IMR-90 (cell line): Measurements from ENCODE around the gene GZMA. TPM values are rescaled to one million over a fixed set of nuclear protein-coding genes. Genes with fewer than 3 reads are reported as not detected.

ENCODE experiments used
- ATAC-seq: fragments of 200-7000 bp; cut with Tn5 transposase; 2 replicates; pipeline ENCODE4 v1.9.1; 2020; ENCODE audit warnings: low read depth, mild to moderate bottlenecking, moderate library complexity
- BruUV-seq: library from RNA; stranded (reverse); fragments of 400-500 nt; replicated peaks from 2 replicates; lab custom pipeline; 2021; lab: Mats Ljungman, UMichigan
- CTCF ChIA-PET: fragments of 300-600 bp; formaldehyde crosslinking; extraction: SDS; loops from one replicate; lab custom pipeline; 2021; ENCODE audit warnings: antibody characterized with exemption; lab: Yijun Ruan, JAX
- POLR2A ChIA-PET: fragments of 300-600 bp; sonication (Branson Sonifier 250); formaldehyde crosslinking; loops from one replicate; lab custom pipeline; 2022; ENCODE audit warnings: antibody characterized with exemption; ENCODE audit not compliant: unreplicated experiment; lab: Charles Lee
- DNase-seq: peaks from one replicate; pipeline ENCODE4 v3.0.0; 2013
- H2AFZ ChIP-seq: replicated peaks from 2 replicates; pipeline ENCODE3; 2013; ENCODE audit warnings: low read length, mild to moderate bottlenecking; ENCODE audit not compliant: poor library complexity
- H2AK5ac ChIP-seq: 2 replicates; pipeline ENCODE4 v1.6.1; 2013; ENCODE audit warnings: low read depth, low read length, inconsistent platforms
- H2AK9ac ChIP-seq: replicated peaks from 2 replicates; pipeline ENCODE3; 2013; ENCODE audit warnings: mild to moderate bottlenecking, low read depth, low read length, moderate library complexity; ENCODE audit not compliant: poor library complexity
- H2BK120ac ChIP-seq: 2 replicates; pipeline ENCODE4 v1.6.1; 2013; ENCODE audit warnings: low read depth, low read length, inconsistent platforms
- H2BK15ac ChIP-seq: 3 replicates; pipeline ENCODE4 v1.6.1; 2013; ENCODE audit warnings: low read depth, low read length, inconsistent platforms
- H2BK20ac ChIP-seq: 2 replicates; pipeline ENCODE4 v1.6.1; 2013; ENCODE audit warnings: low read depth, mild to moderate bottlenecking, inconsistent platforms, low read length, moderate library complexity
- H2BK5ac ChIP-seq: 2 replicates; pipeline ENCODE4 v1.6.1; 2013; ENCODE audit warnings: mild to moderate bottlenecking, low read depth, low read length, inconsistent platforms; ENCODE audit not compliant: poor library complexity, severe bottlenecking
- H3K14ac ChIP-seq: replicated peaks from 2 replicates; pipeline ENCODE4 v1.6.1; 2013; ENCODE audit warnings: low read depth, low read length, inconsistent platforms
- H3K18ac ChIP-seq: 2 replicates; pipeline ENCODE4 v1.6.1; 2013; ENCODE audit warnings: low read depth, low read length, control low read depth
- H3K23ac ChIP-seq: 2 replicates; pipeline ENCODE4 v1.6.1; 2013; ENCODE audit warnings: low read depth, low read length, inconsistent platforms
- H3K27ac ChIP-seq: 2 replicates; pipeline ENCODE4 v1.5.1; 2013; ENCODE audit warnings: mild to moderate bottlenecking, control low read depth, low read length; ENCODE audit not compliant: insufficient read depth
- H3K27me3 ChIP-seq: 2 replicates; pipeline ENCODE4 v1.6.1; 2013; ENCODE audit warnings: low read length; ENCODE audit not compliant: control insufficient read depth, insufficient read depth
- H3K36me3 ChIP-seq: 2 replicates; pipeline ENCODE4 v1.6.1; 2013; ENCODE audit warnings: low read length, mixed read lengths; ENCODE audit not compliant: control insufficient read depth, insufficient read depth
- H3K4ac ChIP-seq: 2 replicates; pipeline ENCODE4 v1.6.1; 2013; ENCODE audit warnings: low read depth, low read length, inconsistent platforms
- H3K4me1 ChIP-seq: 2 replicates; pipeline ENCODE4 v1.6.1; 2013; ENCODE audit warnings: low read length, mixed read lengths; ENCODE audit not compliant: control insufficient read depth, insufficient read depth
- H3K4me2 ChIP-seq: 2 replicates; pipeline ENCODE4 v1.6.1; 2013; ENCODE audit warnings: low read depth, mild to moderate bottlenecking, control low read depth, low read length, moderate library complexity
- H3K4me3 ChIP-seq: 2 replicates; pipeline ENCODE4 v1.5.1; 2013; ENCODE audit warnings: low read depth, mild to moderate bottlenecking, control low read depth, low read length, moderate library complexity; ENCODE audit not compliant: insufficient read depth
- H3K56ac ChIP-seq: 2 replicates; pipeline ENCODE4 v1.6.1; 2013; ENCODE audit warnings: low read length, inconsistent platforms; ENCODE audit not compliant: insufficient read depth; ENCODE audit errors: extremely low read depth
- H3K79me1 ChIP-seq, 2 experiments: 2 replicates each; pipeline ENCODE4 v1.6.1; 2013; ENCODE audit warnings: low read length in 2 of 2, inconsistent platforms in 1 of 2, low read depth in 1 of 2
- H3K9ac ChIP-seq: 2 replicates; pipeline ENCODE4 v1.6.1; 2013; ENCODE audit warnings: low read depth, low read length, control low read depth
- H3K9me1 ChIP-seq: 2 replicates; pipeline ENCODE4 v1.6.1; 2013; ENCODE audit warnings: low read length, inconsistent platforms; ENCODE audit not compliant: insufficient read depth
- H3K9me3 ChIP-seq: 2 replicates; pipeline ENCODE4 v1.6.1; 2013; ENCODE audit warnings: low read length; ENCODE audit not compliant: control insufficient read depth, insufficient read depth
- H4K20me1 ChIP-seq: 2 replicates; pipeline ENCODE4 v1.6.1; 2013; ENCODE audit warnings: low read length, inconsistent platforms; ENCODE audit not compliant: insufficient read depth
- H4K5ac ChIP-seq: 2 replicates; pipeline ENCODE4 v1.6.1; 2013; ENCODE audit warnings: mild to moderate bottlenecking, low read depth, low read length, control low read depth
- H4K8ac ChIP-seq, 2 experiments: 2 replicates each; pipeline ENCODE4 v1.6.1; 2013; ENCODE audit warnings: low read depth in 2 of 2, low read length in 2 of 2, control low read depth in 1 of 2, inconsistent platforms in 1 of 2
- H4K91ac ChIP-seq: 2 replicates; pipeline ENCODE4 v1.6.1; 2013; ENCODE audit warnings: low read depth, low read length, inconsistent platforms; ENCODE audit not compliant: insufficient read depth
- BHLHE40 ChIP-seq: fragments of 150-350 bp; IDR thresholded peaks from 2 replicates; pipeline ENCODE4 v1.6.1; 2016; ENCODE audit warnings: mild to moderate bottlenecking, low read depth, low read length
- CEBPB ChIP-seq: IDR thresholded peaks from 2 replicates; pipeline ENCODE4 v1.6.1; 2012; ENCODE audit warnings: low read depth, low read length, improper control_type of control experiment
- CHD1 ChIP-seq: IDR thresholded peaks from 2 replicates; pipeline ENCODE4 v1.6.1; 2012; ENCODE audit warnings: low read depth, low read length, improper control_type of control experiment
- FOS ChIP-seq: fragments of 150-350 bp; IDR thresholded peaks from 2 replicates; pipeline ENCODE4 v1.6.1; 2016; ENCODE audit warnings: low read depth, low read length
- MAFK ChIP-seq: IDR thresholded peaks from 2 replicates; pipeline ENCODE4 v1.6.1; 2012; ENCODE audit warnings: low read depth, low read length, improper control_type of control experiment
- MAZ ChIP-seq: IDR thresholded peaks from 2 replicates; pipeline ENCODE4 v1.6.1; 2012; ENCODE audit warnings: low read depth, mild to moderate bottlenecking, low read length, improper control_type of control experiment, moderate library complexity, borderline replicate concordance
- MXI1 ChIP-seq: IDR thresholded peaks from 2 replicates; pipeline ENCODE4 v1.6.1; 2012; ENCODE audit warnings: low read depth, mild to moderate bottlenecking, low read length, moderate library complexity, borderline replicate concordance
- NFE2L2 ChIP-seq: fragments of 150-350 bp; IDR thresholded peaks from 2 replicates; pipeline ENCODE4 v1.6.1; 2016; ENCODE audit warnings: low read depth, mild to moderate bottlenecking, low read length
- RAD21 ChIP-seq: IDR thresholded peaks from 2 replicates; pipeline ENCODE4 v1.6.1; 2012; ENCODE audit warnings: low read length, improper control_type of control experiment
- dilution Hi-C: fragments of 300-500 bp; cut with HindIII; formaldehyde crosslinking; loops from one replicate; pipeline ENCODE4 v1.14.3; 2018; ENCODE audit warnings: low sequenced_read_pairs; ENCODE audit not compliant: unreplicated experiment
- in situ Hi-C: fragments of 300-500 bp; cut with MboI; formaldehyde crosslinking; loops from 3 replicates; pipeline ENCODE4 v1.14.3; 2019; ENCODE audit warnings: low sequenced_read_pairs, inconsistent platforms, mixed read lengths
- intact Hi-C: fragments of 100-400 bp; cut with micrococcal nuclease; formaldehyde crosslinking; loops from 2 replicates; pipeline ENCODE4 v1.10.0; 2022
- polyA plus RNA-seq, 3 experiments: library from polyadenylated mRNA; depleted of rRNA; stranded (reverse); fragments of >200 nt; gene quantifications; 2 replicates each; pipeline ENCODE4 v1.2.3, GENCODE V29; 2012; ENCODE audit warnings: low replicate concordance in 1 of 3
- total RNA-seq: library from RNA; depleted of rRNA; stranded (reverse); fragments of >200 nt; gene quantifications from 2 replicates; pipeline ENCODE4 v1.2.3, GENCODE V29; 2012
- TF ChIP-seq, protein P1 (sequence below): conservative IDR thresholded peaks from 2 replicates; pipeline ENCODE4 v1.5.1; 2012; ENCODE audit warnings: mild to moderate bottlenecking, low read depth, low read length, improper control_type of control experiment
- TF ChIP-seq, protein P2 (sequence below): fragments of 150-350 bp; IDR thresholded peaks from 2 replicates; pipeline ENCODE4 v1.6.1; 2016; ENCODE audit warnings: low read depth, mild to moderate bottlenecking, low read length, moderate library complexity, borderline replicate concordance
- TF ChIP-seq, protein P3 (sequence below): fragments of 150-350 bp; IDR thresholded peaks from 2 replicates; pipeline ENCODE4 v1.6.1; 2017; ENCODE audit warnings: mild to moderate bottlenecking, antibody characterized with exemption, low read length, low read depth

GZMA gene
- total and polyA plus RNA-seq, 2 of the 4 experiments (the other 2 are of a cell fraction): not detected

DNA sequence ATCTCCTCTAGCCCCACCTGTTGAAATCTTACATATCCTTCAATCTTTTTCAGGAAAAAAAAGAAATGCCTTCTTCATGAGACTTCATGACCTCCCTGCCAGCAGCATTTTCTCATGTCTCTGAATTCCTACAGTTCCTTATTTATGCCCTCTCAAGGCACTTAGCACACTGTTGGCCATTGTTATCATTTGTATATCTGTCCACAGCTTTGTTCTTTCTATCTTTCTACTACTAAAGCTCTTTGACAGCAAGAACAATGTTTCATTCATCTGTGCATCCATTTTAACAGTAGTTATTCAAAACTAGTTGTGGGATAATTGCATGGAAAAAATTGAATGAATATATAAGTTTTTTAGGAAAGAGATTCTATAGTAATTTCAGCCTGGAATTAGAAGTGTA is 20.9 kb upstream of the GZMA start:
- DNase-seq: no peak
- CTCF ChIA-PET: interaction anchor here (0.7 kb wide), 1 partner anchor 448 kb away, joined by 4 read pairs; no protein-coding TSS in a partner anchor
- in situ Hi-C loops: no loop called here
- dilution Hi-C loops: no loop called here
- Histone ChIP-seq H2AK9ac (no peak overlapping the region), H4K5ac (no peak overlapping the region), H4K8ac (no peak overlapping the region), H4K20me1 (no peaks in the 10 kb centered on the region), H3K36me3 (no peaks in the 10 kb centered on the region), H3K4me3 (no peak overlapping the region), H3K9ac (no peak overlapping the region), H4K91ac (no peak overlapping the region), H3K4me2 (no peak overlapping the region), H3K4me1 (no peaks in the 10 kb centered on the region), H3K27me3 (peaks cover 3% of the 10 kb centered on the region), H3K79me1 (no peaks in the 10 kb centered on the region), H2BK15ac (no peak overlapping the region), H3K56ac (no peak overlapping the region), H2BK20ac (no peak overlapping the region), H3K27ac (no peak overlapping the region), H3K9me1 (no peaks in the 10 kb centered on the region), H2AK5ac (no peak overlapping the region), H2BK120ac (no peak overlapping the region), H2AFZ (no peak overlapping the region), H2BK5ac (no peak overlapping the region), H3K4ac (no peak overlapping the region), H3K23ac (no peak overlapping the region), H3K18ac (no peak overlapping the region), H3K14ac (no peak overlapping the region), H3K9me3 (0 out of 2 replicates have a peak, but pooled peaks cover 1% of the 10 kb centered on the region)
- intact Hi-C loops: no loop called here
- POLR2A ChIA-PET: no interaction called here
- no peak for ATAC-seq
- BruUV-seq: no TSS peak
- TF ChIP-seq MXI1 (no peak), FOS (no peak), CEBPB (no peak), BHLHE40 (no peak), MAZ (no peak), NFE2L2 (no peak), CHD1 (no peak), MAFK (no peak), RAD21 (no peak)
- TF ChIP-seq, protein P1, sequence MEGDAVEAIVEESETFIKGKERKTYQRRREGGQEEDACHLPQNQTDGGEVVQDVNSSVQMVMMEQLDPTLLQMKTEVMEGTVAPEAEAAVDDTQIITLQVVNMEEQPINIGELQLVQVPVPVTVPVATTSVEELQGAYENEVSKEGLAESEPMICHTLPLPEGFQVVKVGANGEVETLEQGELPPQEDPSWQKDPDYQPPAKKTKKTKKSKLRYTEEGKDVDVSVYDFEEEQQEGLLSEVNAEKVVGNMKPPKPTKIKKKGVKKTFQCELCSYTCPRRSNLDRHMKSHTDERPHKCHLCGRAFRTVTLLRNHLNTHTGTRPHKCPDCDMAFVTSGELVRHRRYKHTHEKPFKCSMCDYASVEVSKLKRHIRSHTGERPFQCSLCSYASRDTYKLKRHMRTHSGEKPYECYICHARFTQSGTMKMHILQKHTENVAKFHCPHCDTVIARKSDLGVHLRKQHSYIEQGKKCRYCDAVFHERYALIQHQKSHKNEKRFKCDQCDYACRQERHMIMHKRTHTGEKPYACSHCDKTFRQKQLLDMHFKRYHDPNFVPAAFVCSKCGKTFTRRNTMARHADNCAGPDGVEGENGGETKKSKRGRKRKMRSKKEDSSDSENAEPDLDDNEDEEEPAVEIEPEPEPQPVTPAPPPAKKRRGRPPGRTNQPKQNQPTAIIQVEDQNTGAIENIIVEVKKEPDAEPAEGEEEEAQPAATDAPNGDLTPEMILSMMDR: no peak
- TF ChIP-seq, protein P2, sequence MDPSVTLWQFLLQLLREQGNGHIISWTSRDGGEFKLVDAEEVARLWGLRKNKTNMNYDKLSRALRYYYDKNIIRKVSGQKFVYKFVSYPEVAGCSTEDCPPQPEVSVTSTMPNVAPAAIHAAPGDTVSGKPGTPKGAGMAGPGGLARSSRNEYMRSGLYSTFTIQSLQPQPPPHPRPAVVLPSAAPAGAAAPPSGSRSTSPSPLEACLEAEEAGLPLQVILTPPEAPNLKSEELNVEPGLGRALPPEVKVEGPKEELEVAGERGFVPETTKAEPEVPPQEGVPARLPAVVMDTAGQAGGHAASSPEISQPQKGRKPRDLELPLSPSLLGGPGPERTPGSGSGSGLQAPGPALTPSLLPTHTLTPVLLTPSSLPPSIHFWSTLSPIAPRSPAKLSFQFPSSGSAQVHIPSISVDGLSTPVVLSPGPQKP: no peak
- TF ChIP-seq, protein P3, sequence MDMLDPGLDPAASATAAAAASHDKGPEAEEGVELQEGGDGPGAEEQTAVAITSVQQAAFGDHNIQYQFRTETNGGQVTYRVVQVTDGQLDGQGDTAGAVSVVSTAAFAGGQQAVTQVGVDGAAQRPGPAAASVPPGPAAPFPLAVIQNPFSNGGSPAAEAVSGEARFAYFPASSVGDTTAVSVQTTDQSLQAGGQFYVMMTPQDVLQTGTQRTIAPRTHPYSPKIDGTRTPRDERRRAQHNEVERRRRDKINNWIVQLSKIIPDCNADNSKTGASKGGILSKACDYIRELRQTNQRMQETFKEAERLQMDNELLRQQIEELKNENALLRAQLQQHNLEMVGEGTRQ: no peak
